ENCODE data around the gene BASP1.
"Not testable (repeated sequence)": the region's sequence is repeated elsewhere in the genome, so short reads cannot be mapped to it uniquely, and the experiment has no call there.

The BASP1 gene

DNA sequence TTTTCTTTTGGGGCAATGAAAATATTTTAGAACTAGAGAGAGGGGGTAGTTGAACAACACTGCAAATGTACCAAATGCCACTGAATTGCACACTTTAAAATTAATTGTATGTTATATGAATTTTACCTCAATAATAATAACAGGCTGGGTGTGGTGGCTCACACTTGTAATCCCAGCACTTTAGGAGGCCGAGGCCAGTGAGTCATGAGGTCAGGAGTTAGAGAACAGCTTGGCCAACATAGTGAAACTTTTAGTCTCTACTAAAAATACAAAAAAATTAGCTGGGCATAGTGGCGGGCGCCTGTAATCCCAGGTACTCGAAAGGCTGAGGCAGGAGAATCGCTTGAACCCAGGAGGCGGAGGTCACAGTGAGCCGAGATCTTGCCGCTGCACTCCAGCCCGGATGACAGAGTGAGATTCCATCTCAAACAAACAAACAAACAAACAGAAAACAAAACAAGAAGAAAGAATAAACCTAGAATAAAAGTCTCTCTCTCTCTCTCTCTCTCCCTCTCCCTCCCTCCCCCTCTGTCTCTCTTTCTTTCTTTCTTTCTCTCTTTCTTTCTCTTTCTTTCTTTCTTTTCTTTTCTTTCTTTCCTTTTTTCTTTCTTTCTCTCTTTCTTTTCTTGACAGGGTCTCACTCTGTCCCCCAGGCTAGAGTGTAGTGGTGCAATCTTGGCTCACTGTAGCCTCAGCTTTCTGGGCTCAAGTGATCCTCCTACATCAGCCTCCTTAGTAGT lies 91.1 kb downstream of the BASP1 start:
- DNase-seq (ENCODE audit: low read depth), result no peak
- no peak overlapping the region for H3K4me3 ChIP-seq (ENCODE audit: low read depth, low read length)
- no peak for TF ChIP-seq MYC (IDR thresholded peaks at IDR 0.05; ENCODE audit: low read depth, low read length)
- TF ChIP-seq POLR2A (IDR thresholded peaks at IDR 0.05; ENCODE audit: extremely low read depth, insufficient read length), result no peak
- no peak for TF ChIP-seq MAX (IDR thresholded peaks at IDR 0.05; ENCODE audit: low read depth, low read length)
- TF ChIP-seq, protein P1, sequence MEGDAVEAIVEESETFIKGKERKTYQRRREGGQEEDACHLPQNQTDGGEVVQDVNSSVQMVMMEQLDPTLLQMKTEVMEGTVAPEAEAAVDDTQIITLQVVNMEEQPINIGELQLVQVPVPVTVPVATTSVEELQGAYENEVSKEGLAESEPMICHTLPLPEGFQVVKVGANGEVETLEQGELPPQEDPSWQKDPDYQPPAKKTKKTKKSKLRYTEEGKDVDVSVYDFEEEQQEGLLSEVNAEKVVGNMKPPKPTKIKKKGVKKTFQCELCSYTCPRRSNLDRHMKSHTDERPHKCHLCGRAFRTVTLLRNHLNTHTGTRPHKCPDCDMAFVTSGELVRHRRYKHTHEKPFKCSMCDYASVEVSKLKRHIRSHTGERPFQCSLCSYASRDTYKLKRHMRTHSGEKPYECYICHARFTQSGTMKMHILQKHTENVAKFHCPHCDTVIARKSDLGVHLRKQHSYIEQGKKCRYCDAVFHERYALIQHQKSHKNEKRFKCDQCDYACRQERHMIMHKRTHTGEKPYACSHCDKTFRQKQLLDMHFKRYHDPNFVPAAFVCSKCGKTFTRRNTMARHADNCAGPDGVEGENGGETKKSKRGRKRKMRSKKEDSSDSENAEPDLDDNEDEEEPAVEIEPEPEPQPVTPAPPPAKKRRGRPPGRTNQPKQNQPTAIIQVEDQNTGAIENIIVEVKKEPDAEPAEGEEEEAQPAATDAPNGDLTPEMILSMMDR (IDR thresholded peaks at IDR 0.05; ENCODE audit: low read depth, low read length), result no peak

- TF ChIP-seq, protein P1 (IDR thresholded peaks at IDR 0.05; ENCODE audit: low read depth, low read length), result no peak
- TF ChIP-seq MAX (IDR thresholded peaks at IDR 0.05; ENCODE audit: low read depth, low read length) (no peak), MYC (IDR thresholded peaks at IDR 0.05; ENCODE audit: low read depth, low read length) (no peak), POLR2A (IDR thresholded peaks at IDR 0.05; ENCODE audit: extremely low read depth, insufficient read length) (no peak)
- no peak for DNase-seq (ENCODE audit: low read depth)
- no peak overlapping the region for H3K4me3 ChIP-seq (ENCODE audit: low read depth, low read length)
Measured at GRCh38 chr5:17309462-17309861, 92.0 kb downstream of the BASP1 start.

DNA sequence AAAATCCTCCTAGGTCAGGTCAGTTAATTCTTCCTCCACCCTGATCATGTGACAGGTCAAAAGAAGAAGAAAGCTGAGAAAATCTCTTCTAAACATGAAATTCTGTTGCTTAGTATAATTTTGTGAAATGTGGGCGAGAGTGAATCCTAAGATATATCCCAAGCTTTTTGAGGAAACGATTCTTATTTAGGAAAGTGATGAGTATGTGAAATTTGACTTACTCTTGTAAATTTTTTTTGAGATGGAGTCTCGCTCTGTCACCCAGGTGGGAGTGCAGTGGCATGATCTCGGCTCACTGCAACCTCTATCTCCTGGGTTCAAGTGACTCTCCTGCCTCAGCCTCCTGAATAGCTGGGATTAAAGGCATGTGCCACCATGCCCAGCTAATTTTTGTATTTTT lies 93.1 kb downstream of the BASP1 start:
- DNase-seq (ENCODE audit: low read depth); H3K4me3 ChIP-seq (ENCODE audit: low read depth, low read length): not testable (repeated sequence)

DNA sequence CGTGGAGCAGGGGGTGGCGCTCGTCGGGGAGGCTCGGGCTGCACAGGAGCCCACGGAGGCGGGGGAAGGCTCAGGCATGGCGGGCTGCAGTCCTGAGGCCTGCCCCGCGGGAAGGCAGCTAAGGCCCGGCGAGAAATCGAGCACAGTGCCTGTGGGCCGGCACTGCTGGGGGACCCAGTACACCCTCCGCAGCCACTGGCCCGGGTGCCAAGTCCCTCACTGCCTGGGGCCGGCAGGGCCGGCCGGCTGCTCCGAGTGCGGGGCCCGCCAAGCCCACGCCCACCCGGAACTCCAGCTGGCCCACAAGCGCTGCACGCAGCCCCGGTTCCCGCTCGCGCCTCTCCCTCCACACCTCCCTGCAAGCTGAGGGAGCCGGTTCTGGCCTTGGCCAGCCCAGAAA lies 94.4 kb downstream of the BASP1 start:
- DNase-seq (ENCODE audit: low read depth); H3K4me3 ChIP-seq (ENCODE audit: low read depth, low read length): not testable (repeated sequence)

- no peak for DNase-seq (ENCODE audit: low read depth)
- TF ChIP-seq POLR2A (IDR thresholded peaks at IDR 0.05; ENCODE audit: extremely low read depth, insufficient read length), result no peak
- TF ChIP-seq, protein P1 (IDR thresholded peaks at IDR 0.05; ENCODE audit: low read depth, low read length), result no peak
- TF ChIP-seq MAX (IDR thresholded peaks at IDR 0.05; ENCODE audit: low read depth, low read length), result no peak
- TF ChIP-seq MYC (IDR thresholded peaks at IDR 0.05; ENCODE audit: low read depth, low read length), result no peak
- no peak overlapping the region for H3K4me3 ChIP-seq (ENCODE audit: low read depth, low read length)
Measured at GRCh38 chr5:17312358-17312757, 94.9 kb downstream of the BASP1 start.

- no peak overlapping the region for H3K4me3 ChIP-seq (ENCODE audit: low read depth, low read length)
- DNase-seq (ENCODE audit: low read depth), result peak; percentile 45
- TF ChIP-seq MYC (IDR thresholded peaks at IDR 0.05; ENCODE audit: low read depth, low read length) (no peak), POLR2A (IDR thresholded peaks at IDR 0.05; ENCODE audit: extremely low read depth, insufficient read length) (no peak), MAX (IDR thresholded peaks at IDR 0.05; ENCODE audit: low read depth, low read length) (no peak)
- TF ChIP-seq, protein P1 (IDR thresholded peaks at IDR 0.05; ENCODE audit: low read depth, low read length), result no peak
Measured at GRCh38 chr5:17314907-17315471, 97.6 kb downstream of the BASP1 start.

GRCh38 chr5:17315710-17316221 lies 98.3 kb downstream of the BASP1 start:
- TF ChIP-seq, protein P1 (IDR thresholded peaks at IDR 0.05; ENCODE audit: low read depth, low read length), result no peak
- TF ChIP-seq MAX (IDR thresholded peaks at IDR 0.05; ENCODE audit: low read depth, low read length), result no peak
- no peak for TF ChIP-seq POLR2A (IDR thresholded peaks at IDR 0.05; ENCODE audit: extremely low read depth, insufficient read length)
- no peak for TF ChIP-seq MYC (IDR thresholded peaks at IDR 0.05; ENCODE audit: low read depth, low read length)
- DNase-seq (ENCODE audit: low read depth), result peak; percentile 65
- H3K4me3 ChIP-seq (ENCODE audit: low read depth, low read length), result no peak overlapping the region
